Activated naive CD4-positive, alpha-beta T cell treated with anti-CD3 and anti-CD28 coated beads, Interleukin-2, amount 10 ng/mL, durations not matched to agents 7 days and 5 days (primary cell): Measurements from ENCODE around the gene AFAP1L2.

Experiments used
- CTCF ChIA-PET: fragments of 350-600 bp; sonication (Branson Sonifier 250); formaldehyde crosslinking; loops from one replicate; lab custom pipeline; 2021; ENCODE audit warnings: antibody characterized with exemption; lab: Charles Lee
- DNase-seq: peaks from one replicate; pipeline ENCODE4 v3.0.0-alpha.2; 2020
- H3K27ac Mint-ChIP-seq: one replicate; pipeline ENCODE4 v1.8.0; 2021; ENCODE audit warnings: mild to moderate bottlenecking, moderate library complexity, mixed read lengths
- H3K27me3 Mint-ChIP-seq: one replicate; pipeline ENCODE4 v1.8.0; 2021; ENCODE audit warnings: mild to moderate bottlenecking, mixed read lengths
- H3K36me3 Mint-ChIP-seq: one replicate; pipeline ENCODE4 v1.8.0; 2021; ENCODE audit warnings: mixed read lengths
- H3K4me1 Mint-ChIP-seq: one replicate; pipeline ENCODE4 v1.8.0; 2021; ENCODE audit warnings: mixed read lengths
- H3K4me3 Mint-ChIP-seq: one replicate; pipeline ENCODE4 v1.8.0; 2021; ENCODE audit warnings: mild to moderate bottlenecking, moderate library complexity, mixed read lengths
- H3K9me3 Mint-ChIP-seq: one replicate; pipeline ENCODE4 v1.8.0; 2021; ENCODE audit warnings: mixed read lengths

Gene AFAP1L2

DNA sequence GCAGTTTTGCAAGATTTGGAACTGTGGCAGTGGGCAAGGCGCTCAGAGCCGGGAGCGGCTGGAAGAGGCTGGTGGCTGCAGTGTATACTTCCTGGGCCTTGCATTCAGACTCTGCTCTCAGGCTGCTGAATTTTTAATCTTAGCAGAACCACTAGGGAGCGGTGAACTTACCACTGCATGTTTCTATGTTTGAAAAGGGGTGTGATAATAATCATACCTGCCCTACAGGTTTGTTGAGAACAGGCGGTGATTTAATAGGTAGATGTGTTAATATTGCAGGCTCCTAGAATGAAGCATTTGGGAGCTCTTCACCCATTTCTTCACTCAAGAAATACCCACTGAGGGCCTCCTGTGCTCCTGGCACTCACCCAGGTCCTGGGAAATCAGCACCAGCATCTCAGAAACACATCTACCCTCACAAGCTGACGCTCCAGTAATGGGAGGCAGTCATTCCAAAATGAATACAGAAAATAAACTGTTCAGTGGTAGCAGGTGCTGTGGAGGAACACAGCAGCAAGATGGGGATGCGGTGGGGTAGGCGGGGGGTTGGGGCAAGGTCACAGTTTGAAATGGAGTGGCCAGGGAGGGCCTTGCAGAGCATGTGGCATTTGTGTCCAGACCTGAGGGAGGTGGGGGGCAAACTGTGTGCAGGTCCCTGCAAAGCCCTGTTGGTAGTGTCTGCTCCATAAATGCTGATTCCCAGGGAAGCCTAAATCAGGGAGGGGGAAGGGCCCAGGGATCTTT is 124.2 kb downstream of the AFAP1L2 start:
- no peaks in the 10 kb centered on the region for H3K36me3 Mint-ChIP-seq
- H3K9me3 Mint-ChIP-seq, result no peaks in the 10 kb centered on the region
- H3K4me1 Mint-ChIP-seq, result no peaks in the 10 kb centered on the region
- H3K27ac Mint-ChIP-seq, result no peak overlapping the region
- H3K4me3 Mint-ChIP-seq, result no peak overlapping the region
- DNase-seq, result peak; percentile 9
- peaks cover 8% of the 10 kb centered on the region for H3K27me3 Mint-ChIP-seq
- CTCF ChIA-PET, result no interaction called here

GRCh38 chr10:114279289-114279688 is 125.0 kb downstream of the AFAP1L2 start:
- Mint-ChIP-seq H3K36me3 (no peaks in the 10 kb centered on the region), H3K9me3 (no peaks in the 10 kb centered on the region), H3K4me1 (no peaks in the 10 kb centered on the region), H3K27ac (no peak overlapping the region), H3K4me3 (no peak overlapping the region), H3K27me3 (peaks cover 8% of the 10 kb centered on the region)
- CTCF ChIA-PET, result no interaction called here
- DNase-seq, result no peak

DNA sequence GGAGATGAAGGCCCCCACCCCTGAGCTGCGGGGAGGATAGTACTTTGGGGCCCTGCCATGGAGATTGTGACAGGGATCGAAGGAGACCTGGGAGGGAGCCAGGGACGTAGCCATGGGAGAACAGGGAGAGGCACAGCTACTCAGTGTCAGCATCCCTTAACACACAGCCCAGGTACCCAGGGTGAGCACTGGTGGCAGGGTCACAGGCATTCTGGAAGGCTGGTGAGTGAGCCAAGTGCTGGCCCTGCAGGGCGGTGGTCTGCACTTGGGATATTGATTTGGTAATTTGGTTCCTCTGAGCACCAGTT is 125.5 kb downstream of the AFAP1L2 start:
- Mint-ChIP-seq H3K27me3 (peaks cover 8% of the 10 kb centered on the region), H3K27ac (no peak overlapping the region), H3K4me3 (no peak overlapping the region), H3K4me1 (no peaks in the 10 kb centered on the region), H3K36me3 (no peaks in the 10 kb centered on the region), H3K9me3 (no peaks in the 10 kb centered on the region)
- peak; percentile 13 for DNase-seq
- CTCF ChIA-PET, result interaction anchor here (1.3 kb wide), 1 partner anchor 11 kb away, joined by 3 read pairs; no protein-coding TSS in a partner anchor

GRCh38 chr10:114278140-114278883 is 126.0 kb downstream of the AFAP1L2 start:
- no peak overlapping the region for H3K27ac Mint-ChIP-seq
- no peaks in the 10 kb centered on the region for H3K9me3 Mint-ChIP-seq
- no peak overlapping the region for H3K4me3 Mint-ChIP-seq
- H3K4me1 Mint-ChIP-seq, result no peaks in the 10 kb centered on the region
- H3K36me3 Mint-ChIP-seq, result no peaks in the 10 kb centered on the region
- H3K27me3 Mint-ChIP-seq, result peaks cover 8% of the 10 kb centered on the region
- DNase-seq, result peak; percentile 7
- CTCF ChIA-PET, result interaction anchor here (1.3 kb wide), 1 partner anchor 11 kb away, joined by 3 read pairs; no protein-coding TSS in a partner anchor

DNA sequence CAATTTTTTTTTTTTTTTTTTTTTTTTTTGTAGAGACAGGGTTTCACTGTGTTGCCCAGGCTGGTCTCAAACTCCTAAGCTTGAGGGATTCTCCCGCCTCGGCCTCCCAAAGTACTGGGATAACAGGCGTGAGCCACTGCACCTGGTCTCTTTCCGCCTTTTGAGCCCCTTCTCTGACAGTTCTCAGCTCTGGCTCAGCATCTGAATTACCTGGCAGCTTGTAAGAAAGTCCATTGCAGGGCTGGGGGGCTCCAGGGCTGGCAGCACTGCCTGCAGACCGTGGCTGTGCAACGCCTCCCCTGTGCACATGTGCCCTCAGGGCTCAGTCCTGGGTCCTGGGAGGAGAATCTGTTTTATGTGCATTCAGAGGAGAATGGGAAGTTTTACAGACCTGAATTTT is 127.6 kb downstream of the AFAP1L2 start:
- H3K27ac Mint-ChIP-seq, result no peak overlapping the region
- H3K27me3 Mint-ChIP-seq, result peaks cover 18% of the 10 kb centered on the region
- no peak overlapping the region for H3K4me3 Mint-ChIP-seq
- H3K9me3 Mint-ChIP-seq, result no peaks in the 10 kb centered on the region
- no peaks in the 10 kb centered on the region for H3K4me1 Mint-ChIP-seq
- CTCF ChIA-PET, result no interaction called here
- DNase-seq, result no peak
- H3K36me3 Mint-ChIP-seq, result no peaks in the 10 kb centered on the region

DNA sequence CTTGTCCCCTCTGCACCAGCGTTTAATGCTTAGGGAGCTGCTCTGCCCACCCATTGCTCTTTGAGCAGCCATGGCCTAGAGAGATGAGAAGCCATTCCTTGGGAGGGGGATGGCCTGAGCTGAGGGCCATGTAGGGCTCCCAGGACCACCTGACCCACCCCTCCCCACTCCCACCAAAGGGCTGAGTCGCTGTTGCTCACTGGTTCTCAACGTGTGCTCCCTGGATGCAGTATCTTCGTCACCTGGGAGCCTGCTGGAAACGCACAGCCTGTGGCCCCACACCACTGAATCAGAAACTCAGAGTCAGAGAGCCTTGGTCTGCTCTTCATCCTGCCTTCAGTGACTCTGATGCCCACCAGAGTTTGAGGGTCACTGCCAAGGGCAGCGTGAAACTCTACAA is 128.2 kb downstream of the AFAP1L2 start:
- DNase-seq, result no peak
- H3K27me3 Mint-ChIP-seq, result peaks cover 18% of the 10 kb centered on the region
- CTCF ChIA-PET, result no interaction called here
- H3K9me3 Mint-ChIP-seq, result no peaks in the 10 kb centered on the region
- H3K4me3 Mint-ChIP-seq, result no peak overlapping the region
- no peaks in the 10 kb centered on the region for H3K36me3 Mint-ChIP-seq
- H3K4me1 Mint-ChIP-seq, result no peaks in the 10 kb centered on the region
- no peak overlapping the region for H3K27ac Mint-ChIP-seq

DNA sequence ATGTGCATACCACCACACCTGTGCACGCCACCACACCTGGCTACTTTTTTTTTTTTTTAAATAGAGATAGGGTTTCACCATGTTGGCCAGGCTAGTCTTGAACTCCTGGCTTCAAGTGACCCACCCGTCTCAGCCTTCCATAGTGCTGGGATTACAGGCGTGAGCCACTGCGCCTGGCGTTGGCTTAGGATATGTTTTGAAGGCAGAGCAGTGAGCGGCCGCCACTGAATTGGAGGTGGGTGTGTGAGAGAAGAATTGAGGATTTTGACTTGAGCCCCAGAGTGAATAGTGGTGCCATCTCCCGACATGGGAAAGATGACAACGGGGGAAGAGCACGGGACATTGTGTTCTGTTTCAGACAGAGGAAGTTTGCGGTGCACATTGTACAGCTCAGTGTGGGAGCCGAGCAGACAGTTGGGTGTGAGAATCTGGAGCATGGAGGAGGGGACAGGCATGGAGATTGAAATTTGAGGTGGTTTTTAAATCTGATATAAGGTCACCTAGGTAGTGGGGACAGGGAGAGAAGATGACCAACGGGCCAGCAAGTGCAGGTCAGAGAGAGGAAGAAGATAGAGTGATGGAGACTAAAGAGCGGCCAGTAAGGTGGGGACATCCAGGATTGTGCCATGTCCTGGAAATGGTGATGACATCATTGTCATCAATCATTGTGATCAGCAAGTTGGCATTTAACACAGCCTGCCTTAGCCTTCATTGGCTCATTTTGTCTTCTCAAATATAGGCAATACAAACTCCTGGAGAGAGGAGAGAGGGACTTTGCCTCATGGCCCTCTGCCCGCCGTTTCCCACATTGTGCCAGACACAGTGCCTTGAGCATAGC is 129.5 kb downstream of the AFAP1L2 start:
- CTCF ChIA-PET, result no interaction called here
- Mint-ChIP-seq H3K4me1 (no peaks in the 10 kb centered on the region), H3K9me3 (no peaks in the 10 kb centered on the region), H3K27me3 (peaks cover 18% of the 10 kb centered on the region), H3K36me3 (no peaks in the 10 kb centered on the region), H3K4me3 (no peak overlapping the region), H3K27ac (no peak overlapping the region)
- DNase-seq, result no peak

DNA sequence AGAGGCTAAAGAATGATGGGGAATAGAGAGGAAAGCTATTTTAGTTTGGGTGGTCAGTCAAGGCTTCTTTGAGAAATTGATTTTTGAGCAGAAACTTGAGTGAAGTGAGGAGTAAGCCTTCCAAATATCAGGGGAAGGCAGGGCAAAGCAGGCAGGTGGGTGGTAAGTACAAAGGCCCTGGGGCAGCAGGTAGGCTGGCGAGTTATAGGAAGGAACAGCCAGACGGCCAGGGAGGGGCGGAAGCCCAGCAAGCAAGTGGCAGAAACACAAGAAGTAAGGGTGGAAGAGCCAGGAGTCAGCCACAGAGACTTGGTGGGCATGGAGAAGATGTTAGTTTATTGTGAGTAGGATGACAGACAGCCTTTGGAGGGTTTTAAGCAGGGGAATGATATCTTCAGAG is 130.4 kb downstream of the AFAP1L2 start:
- no peak overlapping the region for H3K27ac Mint-ChIP-seq
- peaks cover 22% of the 10 kb centered on the region for H3K27me3 Mint-ChIP-seq
- no peaks in the 10 kb centered on the region for H3K4me1 Mint-ChIP-seq
- H3K4me3 Mint-ChIP-seq, result no peak overlapping the region
- H3K9me3 Mint-ChIP-seq, result no peaks in the 10 kb centered on the region
- DNase-seq, result no peak
- CTCF ChIA-PET, result no interaction called here
- H3K36me3 Mint-ChIP-seq, result no peaks in the 10 kb centered on the region

DNA sequence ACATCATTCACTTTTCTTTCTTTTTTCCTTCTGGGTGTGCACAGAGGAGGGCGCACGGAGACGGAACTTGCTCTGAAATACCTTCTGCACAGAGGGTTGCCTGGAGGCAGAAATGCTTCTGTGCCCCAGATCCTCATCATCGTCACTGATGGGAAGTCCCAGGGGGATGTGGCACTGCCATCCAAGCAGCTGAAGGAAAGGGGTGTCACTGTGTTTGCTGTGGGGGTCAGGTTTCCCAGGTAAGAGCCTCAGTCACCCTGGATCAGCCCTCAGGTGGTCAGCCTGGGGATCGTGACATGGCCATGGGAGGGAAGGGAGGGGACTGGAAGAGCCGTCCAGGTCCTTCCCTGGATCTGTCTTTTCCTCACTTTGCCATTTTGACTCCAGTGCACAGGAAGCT is 131.6 kb downstream of the AFAP1L2 start:
- Mint-ChIP-seq H3K4me1 (no peaks in the 10 kb centered on the region), H3K36me3 (no peaks in the 10 kb centered on the region), H3K4me3 (no peak overlapping the region), H3K27ac (no peak overlapping the region), H3K27me3 (peaks cover 14% of the 10 kb centered on the region), H3K9me3 (no peaks in the 10 kb centered on the region)
- CTCF ChIA-PET, result interaction anchor here (0.9 kb wide), 1 partner anchor 31 kb away, joined by 3 read pairs; no protein-coding TSS in a partner anchor
- no peak for DNase-seq

GRCh38 chr10:114271779-114272167 is 132.5 kb downstream of the AFAP1L2 start:
- Mint-ChIP-seq H3K4me3 (no peak overlapping the region), H3K9me3 (no peaks in the 10 kb centered on the region), H3K36me3 (no peaks in the 10 kb centered on the region), H3K27ac (no peak overlapping the region), H3K27me3 (peaks cover 14% of the 10 kb centered on the region), H3K4me1 (no peaks in the 10 kb centered on the region)
- CTCF ChIA-PET, result interaction anchor here (0.9 kb wide), 1 partner anchor 32 kb away, joined by 3 read pairs; no protein-coding TSS in a partner anchor
- no peak for DNase-seq

GRCh38 chr10:114271075-114271778 is 133.1 kb downstream of the AFAP1L2 start:
- H3K27me3 Mint-ChIP-seq, result peaks cover 14% of the 10 kb centered on the region
- DNase-seq, result no peak
- CTCF ChIA-PET, result no interaction called here
- no peaks in the 10 kb centered on the region for H3K36me3 Mint-ChIP-seq
- no peak overlapping the region for H3K27ac Mint-ChIP-seq
- no peak overlapping the region for H3K4me3 Mint-ChIP-seq
- H3K4me1 Mint-ChIP-seq, result no peaks in the 10 kb centered on the region
- H3K9me3 Mint-ChIP-seq, result no peaks in the 10 kb centered on the region

DNA sequence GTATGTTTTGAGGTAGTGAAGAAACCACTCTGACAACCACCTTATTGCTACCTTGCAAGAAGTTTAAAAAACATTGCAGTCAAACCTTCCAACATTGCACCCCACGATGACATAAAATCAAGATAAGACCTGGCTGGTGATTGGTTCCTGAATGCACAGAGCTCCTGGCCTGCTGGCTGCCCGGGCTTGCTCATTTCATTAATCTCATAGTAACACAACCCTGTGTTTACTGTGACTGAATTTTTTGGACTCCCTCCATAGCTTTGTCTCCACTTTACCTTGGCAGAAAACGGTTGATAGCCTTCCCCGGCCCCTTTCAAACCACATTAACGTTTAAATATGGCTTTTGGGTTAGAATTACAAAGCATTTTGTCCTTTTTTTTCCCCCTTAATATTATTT is 137.8 kb downstream of the AFAP1L2 start:
- Mint-ChIP-seq H3K27ac (no peak overlapping the region), H3K27me3 (peaks cover 10% of the 10 kb centered on the region), H3K4me1 (no peaks in the 10 kb centered on the region), H3K9me3 (no peaks in the 10 kb centered on the region), H3K4me3 (no peak overlapping the region), H3K36me3 (no peaks in the 10 kb centered on the region)
- no peak for DNase-seq
- CTCF ChIA-PET, result no interaction called here

DNA sequence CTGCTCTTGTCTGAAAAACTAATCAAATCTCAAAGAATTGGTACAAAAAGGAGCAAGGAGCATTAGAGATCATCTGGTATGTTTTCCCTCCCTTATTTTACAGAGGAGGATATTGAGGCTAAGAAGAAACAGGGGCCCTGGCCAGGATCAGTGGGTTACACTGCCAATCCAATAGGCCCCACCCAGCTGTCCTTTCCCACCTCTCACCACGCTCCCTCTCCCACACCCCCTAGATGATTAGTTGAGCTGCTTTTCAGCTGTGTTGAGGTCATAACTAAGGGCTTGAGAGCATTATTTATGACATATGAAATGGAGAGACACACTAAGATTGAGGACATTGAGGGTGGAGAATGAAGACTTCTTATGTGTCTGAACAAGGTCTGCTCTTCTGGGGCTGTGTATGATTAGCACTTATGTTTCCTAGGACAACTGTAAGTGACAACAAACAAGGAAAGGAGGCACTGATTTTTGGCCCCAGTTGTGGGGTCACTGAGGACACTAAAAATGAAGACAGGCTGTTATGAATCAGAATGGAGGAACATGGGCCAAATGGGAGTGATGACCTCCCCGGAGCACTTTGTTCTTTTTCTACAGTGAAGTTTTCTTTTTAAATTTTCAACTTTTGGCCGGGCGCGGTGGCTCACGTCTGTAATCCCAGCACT is 138.8 kb downstream of the AFAP1L2 start:
- H3K36me3 Mint-ChIP-seq, result no peaks in the 10 kb centered on the region
- H3K27me3 Mint-ChIP-seq, result peaks cover 13% of the 10 kb centered on the region
- H3K4me1 Mint-ChIP-seq, result no peaks in the 10 kb centered on the region
- no peak overlapping the region for H3K27ac Mint-ChIP-seq
- no peak overlapping the region for H3K4me3 Mint-ChIP-seq
- no peak for DNase-seq
- H3K9me3 Mint-ChIP-seq, result no peaks in the 10 kb centered on the region
- CTCF ChIA-PET, result no interaction called here
